Spleen (tissue), 7 donors: ENCODE results near the gene EEF2.

Experiments
- POLR2A ChIP-seq, 3 donors: fragments of 450-650 bp; IDR thresholded peaks; one replicate each; pipeline ENCODE4 v1.5.1; 2017; ENCODE audit warnings: antibody characterized with exemption in 3 of 3, mild to moderate bottlenecking in 1 of 3
- TF ChIP-seq, protein P1 (sequence below), 11 experiments: fragments of 200-600 bp in 7 of 11; fragments of 450-650 bp in 4 of 11; sonication (generic) in 4 of 11; IDR thresholded peaks in 8 of 11; conservative IDR thresholded peaks in 3 of 11; 1 replicate in 7 of 11; 2 replicates in 4 of 11; pipeline versions ENCODE4 v1.4.0 to v1.8.0; 2016 to 2021; ENCODE audit warnings: antibody characterized with exemption in 11 of 11, inconsistent platforms in 4 of 11, mild to moderate bottlenecking in 1 of 11
- donor health status: DM: no; HTN: no; CAD: no; lungs with moderate emphysema.
- donor health status: DM: no; HTN: no; CAD: no.
- donor health status: DM: no; HTN: no; CAD: no.

DNA sequence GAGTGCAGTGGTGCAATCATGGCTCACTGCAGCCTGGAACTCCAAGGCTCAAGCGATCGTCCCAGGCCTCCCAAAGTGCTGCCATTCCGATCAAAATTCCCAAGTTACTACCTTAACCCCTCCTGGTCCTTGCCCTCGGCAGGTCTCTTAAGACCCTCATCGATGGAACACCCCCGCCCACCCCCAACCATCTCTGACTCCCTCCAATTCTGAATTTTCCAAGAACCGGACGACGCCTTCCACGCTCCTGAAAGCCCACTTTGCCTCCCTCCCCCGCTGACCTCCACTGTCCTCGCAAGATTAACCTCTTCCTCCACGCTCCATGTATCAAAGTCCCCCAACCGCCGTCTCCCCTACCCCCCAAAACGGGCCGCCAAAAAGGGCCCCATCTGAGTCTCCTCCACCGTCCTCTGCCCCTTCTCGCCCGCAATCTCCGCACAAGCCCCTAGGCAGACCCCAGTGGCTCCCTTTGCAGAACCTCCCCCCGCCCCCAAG, 14.9 kb downstream of the EEF2 start:
- TF ChIP-seq, protein P1, sequence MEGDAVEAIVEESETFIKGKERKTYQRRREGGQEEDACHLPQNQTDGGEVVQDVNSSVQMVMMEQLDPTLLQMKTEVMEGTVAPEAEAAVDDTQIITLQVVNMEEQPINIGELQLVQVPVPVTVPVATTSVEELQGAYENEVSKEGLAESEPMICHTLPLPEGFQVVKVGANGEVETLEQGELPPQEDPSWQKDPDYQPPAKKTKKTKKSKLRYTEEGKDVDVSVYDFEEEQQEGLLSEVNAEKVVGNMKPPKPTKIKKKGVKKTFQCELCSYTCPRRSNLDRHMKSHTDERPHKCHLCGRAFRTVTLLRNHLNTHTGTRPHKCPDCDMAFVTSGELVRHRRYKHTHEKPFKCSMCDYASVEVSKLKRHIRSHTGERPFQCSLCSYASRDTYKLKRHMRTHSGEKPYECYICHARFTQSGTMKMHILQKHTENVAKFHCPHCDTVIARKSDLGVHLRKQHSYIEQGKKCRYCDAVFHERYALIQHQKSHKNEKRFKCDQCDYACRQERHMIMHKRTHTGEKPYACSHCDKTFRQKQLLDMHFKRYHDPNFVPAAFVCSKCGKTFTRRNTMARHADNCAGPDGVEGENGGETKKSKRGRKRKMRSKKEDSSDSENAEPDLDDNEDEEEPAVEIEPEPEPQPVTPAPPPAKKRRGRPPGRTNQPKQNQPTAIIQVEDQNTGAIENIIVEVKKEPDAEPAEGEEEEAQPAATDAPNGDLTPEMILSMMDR (IDR thresholded peaks at IDR 0.05 in 8 of 11, conservative IDR thresholded peaks at IDR 0.05 in 3 of 11), result no peak
- TF ChIP-seq POLR2A (IDR thresholded peaks at IDR 0.05), result no peak
